BLaER1 (cell line): ENCODE results near the gene SAMD14.

Experiments used
- H3K27ac ChIP-seq: shearing (Covaris generic); formaldehyde crosslinking; 2 replicates; pipeline ENCODE4 v1.8.1; 2022
- H3K27me3 ChIP-seq: shearing (Covaris generic); formaldehyde crosslinking; 2 replicates; pipeline ENCODE4 v1.8.1; 2022
- H3K36me3 ChIP-seq: shearing (Covaris generic); formaldehyde crosslinking; 2 replicates; pipeline ENCODE4 v1.8.1; 2022
- H3K4me1 ChIP-seq: shearing (Covaris generic); formaldehyde crosslinking; 2 replicates; pipeline ENCODE4 v1.8.1; 2022
- H3K4me2 ChIP-seq: shearing (Covaris generic); formaldehyde crosslinking; 2 replicates; pipeline ENCODE4 v1.8.1; 2022
- H3K4me3 ChIP-seq: shearing (Covaris generic); formaldehyde crosslinking; 2 replicates; pipeline ENCODE4 v1.8.1; 2022
- H3K9ac ChIP-seq: shearing (Covaris generic); formaldehyde crosslinking; 2 replicates; pipeline ENCODE4 v1.8.1; 2022
- H3K9me3 ChIP-seq: shearing (Covaris generic); formaldehyde crosslinking; 2 replicates; pipeline ENCODE4 v1.8.1; 2022
- H4K20me1 ChIP-seq: shearing (Covaris generic); formaldehyde crosslinking; 2 replicates; pipeline ENCODE4 v1.8.1; 2022
- Cebpa-rat ChIP-seq: shearing (Covaris generic); IDR thresholded peaks from 2 replicates; pipeline ENCODE4 v1.8.1; 2022

The SAMD14 gene

GRCh38 chr17:50141745-50142110 is 11.8 kb upstream of the SAMD14 start:
- Histone ChIP-seq H3K4me1 (peaks cover 67% of the 10 kb centered on the region), H3K4me2 (peak overlapping the region; percentile 68), H3K4me3 (no peak overlapping the region), H3K27me3 (no peaks in the 10 kb centered on the region), H3K9me3 (no peaks in the 10 kb centered on the region), H3K27ac (no peak overlapping the region), H4K20me1 (peaks cover 100% of the 10 kb centered on the region), H3K9ac (0 out of 2 replicates have a peak overlapping the region, but pooled peaks have one; percentile 10), H3K36me3 (peaks cover 99% of the 10 kb centered on the region)
- TF ChIP-seq Cebpa-rat, result no peak

- Histone ChIP-seq H4K20me1 (peaks cover 100% of the 10 kb centered on the region), H3K9me3 (no peaks in the 10 kb centered on the region), H3K36me3 (peaks cover 99% of the 10 kb centered on the region), H3K4me1 (peaks cover 61% of the 10 kb centered on the region), H3K9ac (no peak overlapping the region), H3K4me2 (peak overlapping the region; percentile 68), H3K27me3 (no peaks in the 10 kb centered on the region), H3K27ac (0 out of 2 replicates have a peak overlapping the region, but pooled peaks have one; percentile 11), H3K4me3 (peak overlapping the region; percentile 3; the same call in 1 of the 2 replicates)
- TF ChIP-seq Cebpa-rat, result no peak
Measured at GRCh38 chr17:50141026-50141744, 11.2 kb upstream of the SAMD14 start.

DNA sequence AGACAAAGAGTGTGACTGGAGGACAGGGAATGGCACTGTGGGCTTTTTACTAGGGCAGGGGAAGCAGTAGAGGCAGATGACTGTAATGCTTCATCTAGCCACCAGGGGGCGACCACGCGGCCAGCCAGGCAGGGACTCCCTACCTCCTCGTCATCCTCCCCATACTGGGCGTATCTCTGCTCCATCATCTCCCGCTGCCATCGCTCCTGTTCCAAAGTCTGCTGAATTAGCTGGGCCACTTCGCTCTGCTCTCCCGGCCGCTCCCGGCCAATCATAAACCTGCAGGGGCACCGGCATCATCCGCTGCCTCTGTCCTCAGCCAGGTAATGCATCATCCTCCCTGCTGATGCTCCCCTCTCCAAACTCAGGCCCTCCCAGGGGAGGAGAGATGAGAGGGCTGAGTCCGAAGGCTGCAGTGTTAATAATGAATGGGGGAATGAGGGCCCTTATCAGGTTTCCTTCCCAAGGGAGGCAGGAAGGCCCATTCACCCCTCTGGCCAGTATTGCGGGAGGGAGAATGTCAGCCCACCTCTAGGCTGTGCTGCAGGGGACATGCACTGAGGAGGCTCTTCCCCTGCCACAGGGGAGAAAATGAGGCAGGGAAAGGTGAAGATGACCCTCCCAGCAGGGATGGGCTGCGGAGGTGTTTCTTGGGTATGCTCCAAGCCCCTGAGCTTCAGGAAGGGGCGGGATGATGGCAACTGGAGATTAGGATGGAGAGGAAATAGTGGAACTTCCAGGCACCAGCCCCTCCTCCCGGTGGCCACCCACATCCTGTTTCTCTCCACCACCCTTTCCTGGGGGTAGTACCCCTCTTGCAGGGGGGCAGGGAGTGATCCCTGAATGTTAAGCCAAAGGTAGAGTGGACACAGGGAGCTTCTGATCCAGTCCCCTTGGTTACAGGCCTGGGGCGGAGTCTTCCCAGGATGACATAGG is 10.3 kb upstream of the SAMD14 start:
- Histone ChIP-seq H4K20me1 (peaks cover 100% of the 10 kb centered on the region), H3K27me3 (no peaks in the 10 kb centered on the region), H3K27ac (0 out of 2 replicates have a peak overlapping the region, but pooled peaks have one; percentile 11), H3K36me3 (peaks cover 100% of the 10 kb centered on the region), H3K4me1 (peaks cover 51% of the 10 kb centered on the region), H3K4me2 (peak overlapping the region; percentile 68), H3K9ac (no peak overlapping the region), H3K9me3 (no peaks in the 10 kb centered on the region), H3K4me3 (peak overlapping the region; percentile 3; the same call in 1 of the 2 replicates)
- no peak for TF ChIP-seq Cebpa-rat

GRCh38 chr17:50139185-50139783 is 9.3 kb upstream of the SAMD14 start:
- H3K27me3 ChIP-seq, result no peaks in the 10 kb centered on the region
- H3K4me3 ChIP-seq, result no peak overlapping the region
- H4K20me1 ChIP-seq, result peaks cover 98% of the 10 kb centered on the region
- no peak for TF ChIP-seq Cebpa-rat
- H3K9ac ChIP-seq, result no peak overlapping the region
- no peak overlapping the region for H3K4me2 ChIP-seq
- H3K9me3 ChIP-seq, result no peaks in the 10 kb centered on the region
- no peak overlapping the region for H3K27ac ChIP-seq
- peaks cover 98% of the 10 kb centered on the region for H3K36me3 ChIP-seq
- H3K4me1 ChIP-seq, result peaks cover 42% of the 10 kb centered on the region

DNA sequence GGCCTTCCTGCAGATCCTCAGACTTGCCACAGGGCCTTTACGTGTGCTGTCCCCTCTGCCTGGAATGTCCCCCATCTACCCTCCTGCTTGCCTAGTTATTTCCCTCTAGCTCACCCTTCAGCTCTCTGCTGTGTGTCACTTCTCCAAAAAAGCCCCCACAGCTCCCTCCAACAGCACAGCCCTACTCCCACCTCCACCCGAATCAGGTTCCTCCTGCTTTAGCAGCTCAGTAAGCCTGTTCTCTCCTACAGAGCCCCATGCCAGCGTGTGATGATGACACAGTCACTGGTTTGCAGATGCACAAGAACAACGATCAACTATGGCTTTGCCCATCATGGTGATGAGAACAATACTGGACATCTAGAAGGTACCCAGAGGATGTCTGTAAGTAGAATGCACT is 7.1 kb upstream of the SAMD14 start:
- Histone ChIP-seq H3K27me3 (peaks cover 6% of the 10 kb centered on the region), H3K4me1 (peaks cover 23% of the 10 kb centered on the region), H4K20me1 (peaks cover 98% of the 10 kb centered on the region), H3K4me2 (no peak overlapping the region), H3K4me3 (no peak overlapping the region), H3K9me3 (no peaks in the 10 kb centered on the region), H3K36me3 (peaks cover 95% of the 10 kb centered on the region), H3K9ac (no peak overlapping the region), H3K27ac (no peak overlapping the region)
- TF ChIP-seq Cebpa-rat, result no peak

DNA sequence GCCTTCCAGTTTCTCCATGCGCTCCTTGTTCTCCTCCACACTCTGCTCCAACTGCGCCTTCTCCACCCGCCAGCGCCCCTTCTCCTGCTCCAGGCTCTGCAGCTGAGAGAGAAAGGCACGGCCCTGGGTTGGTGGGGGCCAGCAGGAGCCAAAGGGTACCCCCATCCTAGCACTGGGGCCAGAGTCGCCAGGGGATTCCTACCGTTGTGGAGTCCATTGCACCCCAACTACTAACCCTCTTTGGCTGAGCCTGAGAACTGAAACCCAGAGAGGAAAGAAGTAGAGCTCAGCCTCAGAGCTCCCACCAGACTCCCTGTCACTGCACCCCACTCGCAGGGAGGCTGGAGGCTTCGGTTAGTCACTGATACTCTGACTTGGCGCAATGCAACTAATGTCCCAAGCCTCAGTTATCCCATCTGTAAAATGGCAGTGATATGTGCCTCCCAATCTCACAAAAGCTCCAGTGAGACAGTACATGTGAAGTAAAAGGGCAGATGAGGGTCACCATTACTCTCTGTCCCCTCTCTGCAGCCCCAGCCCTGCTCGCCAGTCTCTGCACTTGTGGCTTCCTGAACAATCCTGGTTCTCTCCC is 6.2 kb upstream of the SAMD14 start:
- TF ChIP-seq Cebpa-rat, result no peak
- Histone ChIP-seq H3K27me3 (peaks cover 14% of the 10 kb centered on the region), H3K36me3 (peaks cover 86% of the 10 kb centered on the region), H3K9me3 (no peaks in the 10 kb centered on the region), H3K27ac (no peak overlapping the region), H3K4me1 (peaks cover 14% of the 10 kb centered on the region), H4K20me1 (peaks cover 98% of the 10 kb centered on the region), H3K9ac (no peak overlapping the region), H3K4me2 (no peak overlapping the region), H3K4me3 (no peak overlapping the region)

DNA sequence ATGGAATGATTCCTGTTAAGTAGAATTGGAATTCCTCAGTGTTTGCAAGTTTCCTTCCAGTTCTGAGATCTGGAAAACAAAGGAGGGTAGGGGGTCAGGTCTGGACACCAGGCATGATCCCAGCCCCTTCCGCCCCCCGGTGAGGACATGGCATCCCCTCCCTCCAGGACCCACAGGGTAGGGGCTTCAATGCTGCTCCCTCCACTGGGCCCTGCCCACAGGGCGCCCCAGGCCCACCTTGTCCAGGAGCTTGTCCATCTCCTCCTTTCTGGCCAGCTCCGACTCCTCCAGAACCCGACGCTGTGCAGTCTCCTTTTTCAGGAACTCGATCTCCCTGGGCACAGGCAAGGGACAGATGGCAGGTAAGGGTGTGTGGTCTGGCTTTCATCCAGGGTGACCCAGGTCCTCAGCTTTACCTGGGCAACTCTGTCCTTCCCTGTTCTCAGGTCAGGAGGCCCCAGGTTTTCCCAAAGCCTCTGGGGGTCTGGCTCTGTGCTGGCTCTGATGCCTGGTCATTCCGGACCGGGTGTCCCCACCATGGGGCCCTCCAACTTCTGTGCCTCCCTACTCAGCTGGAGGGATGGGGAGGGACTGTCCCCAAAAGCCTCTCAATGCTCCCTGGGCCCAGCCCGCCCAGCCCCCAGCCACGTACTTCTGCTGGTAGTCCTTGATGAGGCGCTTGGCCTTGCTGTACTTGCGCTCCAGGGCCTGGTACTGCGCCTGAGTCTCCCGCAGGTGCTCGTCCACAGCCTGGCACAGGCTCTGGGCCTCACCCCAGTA is 5.5 kb upstream of the SAMD14 start:
- H3K4me1 ChIP-seq, result peaks cover 7% of the 10 kb centered on the region
- H3K4me3 ChIP-seq, result no peak overlapping the region
- TF ChIP-seq Cebpa-rat, result no peak
- peaks cover 79% of the 10 kb centered on the region for H3K36me3 ChIP-seq
- H3K27ac ChIP-seq, result no peak overlapping the region
- H4K20me1 ChIP-seq, result peaks cover 98% of the 10 kb centered on the region
- H3K9ac ChIP-seq, result no peak overlapping the region
- no peaks in the 10 kb centered on the region for H3K9me3 ChIP-seq
- peaks cover 21% of the 10 kb centered on the region for H3K27me3 ChIP-seq
- no peak overlapping the region for H3K4me2 ChIP-seq

GRCh38 chr17:50134206-50135110 is 4.5 kb upstream of the SAMD14 start:
- H3K36me3 ChIP-seq, result peaks cover 69% of the 10 kb centered on the region

More at GRCh38 chr17:50134206-50135110, 4.5 kb upstream of the SAMD14 start:
- H3K4me2 ChIP-seq, result no peak overlapping the region
- H3K4me1 ChIP-seq, result peaks cover 4% of the 10 kb centered on the region; the same call in 1 of the 2 replicates
- H3K27me3 ChIP-seq, result peaks cover 32% of the 10 kb centered on the region
- no peak for TF ChIP-seq Cebpa-rat
- H3K27ac ChIP-seq, result no peak overlapping the region
- H4K20me1 ChIP-seq, result peaks cover 87% of the 10 kb centered on the region
- H3K9ac ChIP-seq, result no peak overlapping the region
- no peak overlapping the region for H3K4me3 ChIP-seq
- no peaks in the 10 kb centered on the region for H3K9me3 ChIP-seq
